Lung microvascular endothelial cell (primary cell): ENCODE measurements around the gene PIGW. TPM values are rescaled to one million over a fixed set of nuclear protein-coding genes. Genes with fewer than 3 reads are reported as not detected.
"Not testable (repeated sequence)": the region's sequence is repeated elsewhere in the genome, so short reads cannot be mapped to it uniquely, and the experiment has no call there.

ENCODE experiments used
- DNase-seq, 2 donors: peaks; one replicate each; pipeline versions ENCODE4 v3.0.0 to v3.0.0-alpha.2; 2010; ENCODE audit warnings: low read depth in 2 of 2
- total RNA-seq: library from RNA; depleted of rRNA; stranded (reverse); fragments of >200 nt; gene quantifications from 2 replicates; pipeline ENCODE4 v1.2.1, GENCODE V29; 2014

PIGW gene
- total RNA-seq, 1 donor from 2014 or later: 6.5 TPM

DNA sequence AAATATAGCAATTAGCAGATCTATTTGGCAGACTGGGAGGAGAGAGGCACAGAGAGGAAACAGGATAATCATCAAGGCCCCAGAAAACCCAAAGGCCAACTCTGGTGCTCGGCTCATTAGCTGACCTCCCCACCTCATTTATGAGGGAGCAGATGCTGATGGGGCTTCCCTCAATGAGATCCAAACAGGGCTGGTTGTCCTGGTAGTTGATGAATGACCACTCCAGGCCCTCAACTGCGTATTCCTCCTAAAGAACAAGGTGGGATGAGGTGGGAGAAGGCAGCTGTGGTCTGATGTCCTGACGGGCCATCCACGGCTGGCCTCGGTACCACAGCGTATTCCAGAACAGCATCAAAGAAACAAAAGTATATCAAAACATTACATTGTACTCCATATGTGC lies 27.5 kb upstream of the PIGW start:
- DNase-seq: no peak

DNA sequence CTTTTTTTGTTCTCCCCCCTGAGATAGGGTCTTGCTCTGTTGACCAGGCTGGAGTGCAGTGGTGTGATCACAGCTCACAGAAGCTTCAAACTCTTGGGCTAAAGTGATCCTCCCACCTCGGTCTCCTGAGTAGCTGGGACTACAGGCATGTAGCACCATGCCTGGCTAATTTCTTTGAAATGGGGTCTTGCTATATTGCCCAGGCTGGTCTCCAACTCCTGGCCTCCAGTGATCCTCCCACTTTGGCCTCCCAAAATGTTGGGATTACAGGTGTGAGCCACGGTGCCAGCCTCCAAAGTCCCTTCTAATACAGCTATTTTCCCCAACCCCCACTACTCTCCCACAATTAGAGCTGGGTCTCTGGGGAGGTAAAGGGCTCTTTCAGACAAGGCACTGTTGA lies 26.3 kb upstream of the PIGW start:
- not testable (repeated sequence) for DNase-seq

DNA sequence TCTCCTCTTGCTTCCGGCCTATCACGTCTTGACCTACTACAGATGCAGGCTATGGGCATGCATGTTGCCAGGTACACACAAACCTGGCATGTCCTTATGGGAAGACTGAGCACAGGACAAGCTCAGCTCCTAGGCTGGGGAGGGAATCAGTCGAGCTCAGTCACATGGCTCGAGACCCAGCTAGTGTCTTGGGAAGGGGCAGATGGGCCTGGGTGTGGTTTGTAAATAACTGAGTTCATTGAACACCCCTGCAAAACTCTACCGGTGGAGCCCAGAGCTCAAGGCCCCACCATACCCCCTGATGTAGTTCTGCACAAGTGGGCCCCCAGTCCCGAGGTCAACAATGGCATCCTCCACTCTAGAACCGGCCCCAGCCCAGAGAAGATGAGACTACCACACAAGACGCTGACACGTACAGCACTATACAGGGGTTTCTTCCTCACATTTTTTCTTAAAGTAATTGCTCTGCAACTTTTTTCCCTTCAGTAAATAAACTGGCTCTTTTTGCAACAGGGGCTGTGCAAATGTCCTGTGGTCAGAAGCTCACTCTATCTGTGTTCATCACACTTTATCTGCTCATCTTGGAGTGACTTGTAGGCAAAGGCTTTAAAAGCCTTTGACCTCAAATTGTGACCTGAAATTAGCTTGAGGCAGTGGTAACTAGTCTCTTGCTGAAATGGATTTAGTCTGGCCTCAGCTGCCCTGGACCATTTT lies 25.4 kb upstream of the PIGW start:
- DNase-seq: no peak

DNA sequence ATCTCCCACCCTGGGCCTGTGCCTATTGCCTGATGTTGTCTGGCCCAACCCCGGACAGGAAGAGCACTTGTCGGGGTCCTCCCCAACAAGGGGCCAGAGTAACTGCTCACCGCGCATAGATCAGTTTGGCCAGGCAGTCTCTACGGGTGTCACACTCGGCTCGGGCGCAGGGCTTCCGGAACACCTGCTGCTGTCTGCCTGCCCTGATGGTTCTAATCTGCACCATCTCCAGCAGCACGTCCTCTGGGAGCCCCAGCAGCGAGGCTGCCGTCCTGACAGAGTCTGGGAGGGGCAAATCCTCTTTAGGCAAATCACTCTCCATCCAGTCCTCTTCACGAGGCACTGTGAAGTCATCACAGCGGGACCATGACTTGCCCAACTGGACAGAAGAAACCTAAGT lies 24.2 kb upstream of the PIGW start:
- DNase-seq: no peak

DNA sequence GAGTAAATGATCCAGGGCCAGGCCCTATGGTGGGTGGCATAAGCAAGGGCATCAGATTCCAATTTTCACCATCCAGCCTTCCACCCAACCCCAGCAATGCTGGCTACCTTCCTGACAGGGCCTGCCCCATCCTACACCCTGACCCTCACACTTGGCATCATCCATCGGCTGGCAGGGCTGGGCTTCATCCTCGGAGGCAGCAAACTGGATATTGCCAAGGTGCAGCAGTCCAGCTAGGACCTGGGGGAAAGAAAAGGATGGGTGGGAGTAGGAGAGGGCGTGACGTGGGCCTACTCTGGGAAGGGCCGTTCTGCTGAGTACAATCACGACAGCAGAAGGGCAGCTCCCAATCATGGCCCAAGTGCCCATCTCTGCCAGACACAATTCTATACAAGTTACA lies 23.6 kb upstream of the PIGW start:
- no peak for DNase-seq

DNA sequence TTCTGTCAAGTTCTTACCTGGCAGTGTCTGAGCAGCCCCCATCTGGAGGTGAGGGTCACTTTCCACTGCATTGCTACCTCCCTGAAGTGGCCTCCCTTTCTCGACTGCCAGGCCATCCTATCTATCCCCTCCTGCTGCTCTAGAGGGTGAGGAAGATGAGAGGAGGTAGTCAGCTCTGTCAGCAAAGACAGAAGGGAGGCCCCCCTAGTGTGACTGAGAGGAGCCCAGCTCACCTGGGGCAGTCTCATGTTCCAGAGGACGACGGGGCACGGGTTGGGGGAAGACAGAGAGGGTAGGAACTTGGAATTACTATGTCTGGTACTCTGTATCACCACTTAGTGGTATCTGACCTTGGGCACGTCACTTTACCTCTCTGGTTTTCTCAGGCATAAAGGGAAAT lies 22.1 kb upstream of the PIGW start:
- DNase-seq: no peak

DNA sequence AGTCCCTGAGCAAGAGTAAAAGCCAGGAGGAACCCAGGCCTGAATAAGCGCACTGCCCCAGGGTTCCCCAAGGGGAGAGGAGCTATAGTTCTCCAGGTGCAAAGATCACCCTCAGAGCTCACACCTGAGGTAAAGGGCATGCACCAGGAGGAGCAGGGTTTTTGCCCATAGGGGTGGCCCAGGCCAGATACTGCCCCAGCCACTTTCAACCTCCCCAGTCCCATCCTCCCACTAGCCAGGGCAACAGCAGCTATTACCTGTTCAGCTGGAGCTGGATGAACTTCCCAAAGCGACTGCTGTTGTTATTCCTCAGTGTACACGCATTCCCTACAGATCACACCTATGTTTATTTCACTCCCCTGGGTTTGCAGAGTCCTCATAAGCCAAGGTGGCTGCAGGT lies 19.9 kb upstream of the PIGW start:
- DNase-seq: no peak

DNA sequence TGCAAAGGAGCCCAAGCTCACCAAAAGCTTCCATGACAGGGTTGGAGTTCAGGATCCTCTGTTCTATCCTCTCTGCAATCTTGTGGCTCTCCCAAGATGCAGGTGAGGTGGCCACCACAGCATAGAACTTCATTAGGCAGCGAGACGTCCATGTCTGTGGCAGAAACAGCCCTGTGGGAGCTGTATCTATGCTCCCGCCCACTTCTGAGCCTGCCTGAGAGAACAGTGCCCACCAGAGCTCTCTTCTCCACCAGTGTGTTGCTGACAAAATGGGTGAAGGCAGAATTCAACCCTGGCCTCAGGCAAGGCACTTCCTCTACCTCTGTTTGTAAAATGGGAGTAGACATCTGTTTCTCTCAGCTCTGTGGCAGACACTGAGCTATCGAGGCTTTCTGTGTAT lies 18.9 kb upstream of the PIGW start:
- DNase-seq: no peak

DNA sequence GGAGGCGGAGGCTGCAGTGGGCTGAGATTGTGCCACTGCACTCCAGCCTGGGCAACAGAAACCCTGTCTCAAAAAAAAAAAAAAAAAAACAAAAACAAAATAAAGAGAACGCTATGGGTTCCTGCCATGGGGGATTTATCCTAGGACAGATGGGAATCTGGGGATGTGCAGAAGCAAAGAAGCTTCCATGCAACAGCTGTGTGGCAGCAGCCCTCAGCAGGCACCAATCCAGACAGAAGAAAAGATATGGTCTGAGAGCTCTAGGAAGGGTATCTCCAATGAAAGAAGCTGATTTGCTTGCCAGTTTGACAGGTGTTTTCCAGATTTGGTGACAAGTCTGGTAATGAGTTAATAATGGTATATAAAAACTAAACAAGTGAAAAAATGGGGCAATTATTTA lies 11.7 kb upstream of the PIGW start:
- DNase-seq: no peak

DNA sequence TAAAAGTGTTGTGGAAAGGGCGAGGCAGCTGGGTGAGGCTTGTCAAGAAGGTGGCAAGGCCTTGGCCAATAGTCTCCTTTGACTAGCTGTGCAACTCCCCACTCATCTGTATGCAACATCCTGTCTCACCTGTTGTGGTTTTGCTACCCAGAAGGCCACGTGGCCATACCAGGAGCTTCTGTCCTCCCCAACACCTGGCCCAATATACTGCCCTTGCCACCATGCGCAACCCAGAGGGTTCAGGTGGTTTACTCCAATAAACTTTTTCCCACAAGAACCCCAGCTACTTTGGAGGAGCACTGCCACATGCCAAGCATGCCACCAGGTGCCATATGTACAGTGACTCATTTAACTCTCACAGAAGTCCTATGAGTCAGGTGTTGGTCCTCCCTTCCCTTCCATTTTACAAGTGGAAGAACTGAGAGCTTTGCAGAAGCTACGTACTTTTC lies 10.3 kb upstream of the PIGW start:
- no peak for DNase-seq

DNA sequence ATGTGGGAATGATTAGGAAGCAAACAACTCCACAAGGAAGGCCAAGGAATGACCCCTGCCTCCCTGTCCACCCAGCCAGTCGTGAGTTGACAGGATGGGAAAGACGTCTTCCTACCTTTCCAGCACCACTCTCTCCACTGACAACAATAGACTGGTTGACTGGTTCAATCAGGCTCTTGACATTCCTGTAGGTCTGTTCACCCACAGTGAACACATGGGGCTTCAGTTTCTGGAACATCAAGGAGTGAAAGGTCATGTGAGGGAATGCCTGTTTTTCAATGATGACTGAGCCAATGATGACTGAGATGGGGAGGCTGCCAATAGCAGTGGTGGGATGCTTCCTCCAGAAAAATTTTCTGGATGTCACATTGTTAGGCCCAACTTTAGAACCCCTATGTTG lies 9.7 kb upstream of the PIGW start:
- DNase-seq: no peak

DNA sequence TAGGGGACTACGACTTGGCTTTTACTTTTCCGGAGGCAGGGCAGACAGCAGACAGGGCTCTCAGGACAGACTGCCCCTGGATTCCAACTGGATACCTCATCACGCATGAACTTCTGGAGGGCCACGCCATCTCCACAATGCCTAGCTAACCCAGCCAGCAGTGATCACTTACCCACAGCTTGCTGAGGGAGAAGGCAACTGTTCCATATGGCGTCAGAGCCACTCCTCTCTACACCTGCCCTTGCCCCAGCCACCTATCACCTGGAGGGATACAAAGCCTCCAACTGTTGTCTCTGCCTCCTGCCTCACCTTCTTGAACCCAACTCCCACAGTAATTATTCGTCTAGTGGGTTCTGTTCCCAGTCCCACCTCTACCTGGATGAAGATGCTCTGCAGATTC lies 8.9 kb upstream of the PIGW start:
- DNase-seq: no peak

DNA sequence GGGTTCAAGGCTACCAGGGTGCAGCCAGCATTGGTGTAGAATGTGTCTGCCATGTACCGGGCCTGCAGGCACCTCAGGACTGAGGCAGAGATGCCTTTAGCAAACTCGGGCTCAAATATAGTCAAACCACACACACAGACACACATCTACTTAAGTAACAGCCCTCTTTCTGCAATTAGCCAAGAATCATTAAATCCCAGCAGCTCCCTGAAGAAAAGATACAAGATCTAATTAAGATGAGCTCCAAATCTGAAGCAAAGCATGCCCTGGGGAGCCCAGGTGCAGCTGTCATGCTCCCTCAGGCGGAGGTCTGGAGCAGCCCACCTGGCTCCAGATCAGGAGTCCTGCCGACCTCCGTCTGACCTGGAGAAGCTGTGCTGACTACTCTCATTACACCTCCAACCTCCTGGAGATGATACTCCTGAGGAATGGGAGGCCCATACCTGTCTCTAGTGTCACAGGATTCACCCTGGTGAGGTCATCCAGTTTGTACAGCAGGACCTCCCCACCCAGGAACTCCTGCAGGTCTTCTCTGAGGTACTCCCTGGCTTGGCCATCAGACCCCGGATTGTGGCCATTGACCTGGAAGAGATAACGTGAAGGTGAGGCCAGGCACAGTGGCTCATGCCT lies 7.1 kb upstream of the PIGW start:
- no peak for DNase-seq

DNA sequence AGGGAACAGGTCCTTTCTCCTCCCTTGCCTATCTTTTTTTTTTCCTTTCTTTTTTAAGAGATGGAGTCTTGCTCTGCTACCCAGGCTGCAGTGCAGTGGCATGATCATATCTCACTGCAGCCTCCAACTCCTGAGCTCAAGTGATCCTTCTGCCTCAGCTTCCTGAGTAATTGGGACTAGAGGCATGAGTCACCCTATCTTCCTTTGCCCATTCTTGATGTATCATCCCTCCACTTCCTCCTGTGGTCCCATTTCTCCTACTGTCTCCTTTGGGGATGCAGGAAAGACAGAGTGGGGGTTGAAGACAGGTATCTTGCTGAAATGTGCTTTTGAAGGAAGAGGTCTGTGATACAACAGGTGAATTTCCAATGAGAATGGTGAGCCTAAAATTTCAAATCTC lies 5.7 kb upstream of the PIGW start:
- peak in 1 of 2 donors; percentile 74 for DNase-seq

DNA sequence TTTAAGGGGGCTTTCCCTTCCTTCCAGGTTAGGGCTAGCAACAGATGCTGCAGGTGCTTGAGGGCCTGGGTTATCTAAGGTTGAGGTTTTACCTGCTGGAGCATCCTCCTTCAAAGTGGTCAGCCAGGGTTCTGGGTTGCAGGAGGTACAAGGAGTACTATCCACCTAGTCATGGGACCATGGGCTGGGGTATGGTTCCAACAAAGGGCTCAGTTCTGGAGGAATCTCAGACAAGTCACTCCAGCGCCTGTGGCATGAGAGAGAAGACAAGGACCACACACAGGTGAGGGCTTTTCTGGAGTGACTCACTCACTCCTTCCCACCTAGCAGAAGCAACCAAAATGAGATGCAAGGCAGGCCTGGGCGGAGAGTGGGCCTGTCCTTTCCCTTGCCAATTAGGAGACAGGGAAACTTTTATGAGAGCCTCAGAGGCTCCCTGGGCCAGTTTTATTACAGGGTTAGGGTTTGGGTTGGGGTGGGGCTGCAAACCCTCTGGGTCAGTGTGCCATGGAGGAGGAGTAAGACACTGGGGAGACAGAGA lies 2.3 kb upstream of the PIGW start:
- no peak for DNase-seq

DNA sequence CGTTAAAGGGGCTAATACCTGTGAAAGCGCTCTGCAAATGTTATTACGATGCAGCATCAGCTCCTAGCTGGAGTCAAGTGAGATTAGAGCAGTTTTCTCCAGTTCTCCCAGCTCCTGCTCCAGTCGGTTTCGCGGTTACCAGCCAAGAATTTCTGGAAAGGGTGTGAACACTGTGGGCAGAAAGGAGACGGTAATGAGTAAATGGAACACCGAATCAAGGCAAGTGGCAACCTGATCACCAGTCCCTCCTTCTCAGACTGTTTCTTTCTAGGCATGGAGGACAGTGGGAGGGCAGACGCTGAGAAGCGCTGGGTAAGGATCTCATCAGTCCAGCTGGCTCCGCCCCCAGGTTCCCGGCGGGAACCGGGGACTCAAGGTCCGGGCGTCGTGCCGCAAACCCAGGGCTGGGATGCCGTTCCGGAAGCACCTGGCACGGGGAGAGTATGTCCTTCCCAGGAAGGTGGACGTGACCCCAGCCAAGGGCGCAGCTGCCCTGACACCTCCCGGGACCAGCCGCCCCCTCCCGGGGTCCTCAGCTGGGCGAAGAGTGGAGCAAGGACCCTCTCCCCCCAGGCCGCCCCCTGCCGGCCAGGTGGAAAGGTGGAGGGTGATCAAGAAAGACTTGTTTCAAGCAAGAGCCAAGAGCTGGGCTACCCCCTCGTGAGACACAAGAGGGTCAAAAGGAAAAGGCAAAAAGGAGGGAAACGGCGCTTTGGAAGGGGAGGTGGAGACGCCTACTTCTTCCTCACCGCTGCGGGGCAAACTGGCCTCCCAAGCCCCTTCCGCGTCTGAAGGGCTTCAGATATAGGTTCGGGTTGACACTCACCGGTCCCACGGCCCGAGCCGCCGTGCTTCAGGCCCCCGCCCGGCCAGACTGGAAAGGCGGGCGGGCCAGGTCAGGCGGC lies 600 bp upstream of the PIGW start:
- DNase-seq: peak; percentile 41 to 71

DNA sequence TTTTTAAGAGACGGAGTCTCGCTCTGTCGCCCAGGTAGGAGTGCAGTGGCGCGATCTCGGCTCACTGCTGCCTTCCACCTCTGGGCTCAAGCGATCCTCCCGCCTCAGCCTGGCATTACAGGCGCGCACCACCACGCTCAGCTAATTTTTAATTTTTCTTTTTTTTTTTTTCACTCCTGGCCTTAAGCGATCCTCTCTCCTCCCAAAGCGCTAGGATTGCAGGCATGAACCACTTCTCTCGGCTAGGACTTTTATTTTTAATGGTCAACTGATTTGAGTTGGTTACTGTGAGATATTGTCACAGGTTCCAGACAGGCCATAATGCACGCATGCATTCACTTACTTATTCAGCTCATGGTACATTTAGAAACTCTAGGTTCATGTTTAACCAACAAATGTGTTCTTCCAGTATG lies 888 bp downstream of the PIGW start:
- DNase-seq: no peak

DNA sequence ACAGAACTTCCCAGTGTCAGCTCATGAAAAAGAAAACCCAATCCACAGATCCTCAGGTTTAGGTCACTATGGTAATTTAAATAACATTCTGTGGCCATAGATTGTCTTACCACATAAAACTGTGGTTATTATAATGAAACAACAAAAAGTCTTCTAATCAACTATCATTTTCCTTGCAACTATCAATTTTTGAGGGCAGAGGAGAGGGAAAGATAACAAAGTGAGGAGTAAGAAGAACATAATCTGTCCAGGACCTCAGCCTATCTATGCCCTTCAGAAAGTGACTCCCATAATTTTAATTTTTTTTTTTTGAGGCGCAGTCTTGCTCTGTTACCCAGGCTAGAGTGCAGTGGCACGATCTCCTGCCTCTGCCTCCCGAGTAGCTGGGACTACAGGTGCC lies 5.9 kb downstream of the PIGW start:
- DNase-seq: no peak

DNA sequence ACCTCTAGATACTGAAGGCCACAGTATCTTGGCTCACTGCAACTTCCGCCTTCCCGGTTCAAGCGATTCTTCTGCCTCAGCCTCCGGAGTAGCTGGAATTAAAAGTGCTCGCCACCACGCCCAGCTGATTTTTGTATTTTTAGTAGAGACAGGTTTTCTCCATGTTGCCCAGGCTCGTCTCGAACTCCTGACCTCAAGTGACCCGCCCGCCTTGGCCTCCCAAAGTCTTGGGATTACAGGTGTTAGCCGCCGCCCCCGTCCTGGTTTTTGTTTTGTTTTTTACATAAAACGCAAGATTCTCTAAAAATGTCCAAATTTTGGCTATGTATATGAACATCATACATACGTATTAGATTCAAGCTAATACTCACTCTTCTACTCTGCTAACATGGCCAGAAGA lies 8.0 kb downstream of the PIGW start:
- DNase-seq: no peak

DNA sequence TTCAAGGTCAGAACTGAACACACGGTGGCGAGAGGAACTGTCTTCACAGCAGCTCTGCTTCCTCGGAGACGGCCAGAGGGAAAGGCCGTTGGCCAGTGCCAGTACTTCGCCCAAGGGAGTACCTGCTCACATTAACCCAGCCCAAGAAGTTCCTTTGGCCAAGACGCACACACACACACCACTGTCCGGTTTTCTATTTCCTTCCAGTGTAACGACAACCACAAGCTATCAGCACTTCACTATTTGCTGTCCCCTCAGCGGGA lies 9.2 kb downstream of the PIGW start:
- peak in 1 of 2 donors; percentile 79 for DNase-seq

DNA sequence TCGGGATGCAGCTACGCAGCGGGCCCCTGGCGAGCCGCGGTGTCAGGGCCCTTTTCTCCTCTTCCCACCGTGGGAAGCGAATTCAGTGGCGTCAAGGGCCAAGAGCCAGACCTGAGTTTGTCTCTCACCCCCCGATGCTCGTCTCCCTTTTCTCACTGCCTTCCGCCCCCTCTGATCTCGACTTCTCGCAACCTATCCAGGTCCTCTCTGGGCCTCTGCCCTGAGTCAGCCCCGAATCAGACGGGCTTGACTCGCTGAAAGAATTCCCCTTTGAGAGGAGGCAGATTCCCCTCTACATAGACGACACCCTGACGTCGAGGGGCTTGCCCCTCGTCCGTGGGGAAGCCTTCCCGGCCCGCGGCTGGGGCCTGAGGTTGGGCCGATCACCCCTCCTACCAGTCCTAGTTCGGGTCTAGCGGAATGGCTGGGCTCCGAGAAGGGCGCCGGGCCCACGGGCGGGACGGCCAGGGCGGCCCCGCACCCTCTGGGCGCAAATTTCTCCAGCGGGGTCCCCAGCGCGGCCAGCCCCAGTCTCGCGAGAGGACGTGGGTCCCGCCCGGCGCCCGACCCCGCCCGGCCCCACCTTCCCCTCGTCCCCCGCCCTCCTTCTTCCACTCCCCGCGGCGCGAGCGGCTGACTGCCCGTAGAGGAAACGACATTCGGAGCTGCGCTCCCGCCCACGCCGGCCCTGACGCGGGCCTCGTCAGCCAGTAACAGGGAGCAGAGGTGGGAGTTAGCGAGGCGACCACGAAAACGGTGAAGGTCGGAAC lies 9.7 kb downstream of the PIGW start, which contains the start of gene GGNBP2:
GGNBP2 (plus strand) TSS at position 613 of the 770 bp plus-strand sequence. CDS start 806 bp downstream, outside the sequence.
- DNase-seq: peak; percentile 96 to 97

DNA sequence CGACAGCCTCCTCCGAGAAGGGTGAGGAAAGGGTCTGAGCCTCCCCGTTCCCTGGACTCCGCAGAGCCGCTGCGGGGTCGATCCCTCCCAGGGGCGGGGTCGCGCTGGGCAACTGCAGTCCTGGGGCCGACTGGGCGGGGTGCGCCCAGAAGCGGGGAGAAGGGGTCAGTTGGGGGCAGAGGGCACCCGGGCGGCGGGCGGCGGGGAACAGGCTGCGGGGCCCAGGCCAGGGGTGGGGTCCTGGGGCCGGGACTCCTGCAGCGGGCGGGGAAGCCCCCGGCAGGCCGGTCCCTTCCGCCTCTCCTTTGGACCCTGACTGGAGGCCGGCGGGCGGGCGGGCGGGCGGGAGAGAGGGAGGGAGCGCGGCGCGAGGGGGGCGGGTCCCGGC lies 10.3 kb downstream of the PIGW start:
- DNase-seq: no peak
